Left lung (tissue), 10 donors: ENCODE results near the gene MARVELD1. TPM values are rescaled to one million over a fixed set of nuclear protein-coding genes. Genes with fewer than 3 reads are reported as not detected.

Source experiments
- ATAC-seq: fragments of 200-7000 bp; cut with Tn5 transposase; one replicate; pipeline ENCODE4 v1.9.1; 2020; ENCODE audit warnings: moderate library complexity
- DNase-seq, 4 donors: peaks; one replicate each; pipeline ENCODE4 v3.0.0-alpha.2; 2013 to 2020
- H3K27ac ChIP-seq, 2 donors: fragments of 200-600 bp; sonication (generic) in 1 of 2; one replicate each; pipeline versions ENCODE4 v1.5.0 to v1.8.0; 2020 to 2021
- H3K27me3 ChIP-seq, 2 donors: fragments of 200-600 bp; sonication (generic) in 1 of 2; one replicate each; pipeline versions ENCODE4 v1.5.0 to v1.8.0; 2020 to 2021
- H3K36me3 ChIP-seq, 2 donors: fragments of 200-600 bp; sonication (generic) in 1 of 2; one replicate each; pipeline versions ENCODE4 v1.5.0 to v1.8.0; 2020 to 2021
- H3K4me1 ChIP-seq, 2 donors: fragments of 200-600 bp; one replicate each; pipeline ENCODE4 v1.8.0; 2021
- H3K4me3 ChIP-seq, 2 donors: fragments of 200-600 bp; sonication (generic) in 1 of 2; one replicate each; pipeline versions ENCODE4 v1.5.0 to v1.8.0; 2020 to 2021; ENCODE audit warnings: mild to moderate bottlenecking in 1 of 2
- H3K9me3 ChIP-seq, 2 donors: fragments of 200-600 bp; sonication (generic) in 1 of 2; one replicate each; pipeline versions ENCODE4 v1.5.0 to v1.8.0; 2020 to 2021
- CTCF ChIP-seq, 2 donors: fragments of 200-600 bp; sonication (generic) in 1 of 2; IDR thresholded peaks; one replicate each; pipeline versions ENCODE4 v1.5.0 to v1.8.0; 2021; ENCODE audit warnings: antibody characterized with exemption in 2 of 2
- intact Hi-C, 2 donors: fragments of 100-400 bp; cut with DNase I; formaldehyde crosslinking; loops; one replicate each; pipeline versions ENCODE4 v1.11.2 to v1.14.2; 2022
- polyA plus RNA-seq, 6 donors: library from polyadenylated mRNA; unstranded; fragments of 120-200 nt; gene quantifications; one replicate each; pipeline ENCODE4 v1.2.1, GENCODE V29; 2013; ENCODE audit not compliant: insufficient read length in 6 of 6
- total RNA-seq, 2 donors: library from RNA; stranded (reverse); fragmentation: NEBNext Ultra II Directional; extraction: Animal tissue kit (Norgen Biotek cat#: 25700); gene quantifications; one replicate each; pipeline ENCODE4 v1.2.1, GENCODE V29; 2021
- donor health status: DM: no; HTN: yes; CAD: no.
- donor health status: DM: no; HTN: no; CAD: no.

Gene MARVELD1
- total and polyA plus RNA-seq, 8 donors, result 48.1 to 66.9 (median 57.5) TPM

- TF ChIP-seq CTCF (IDR thresholded peaks at IDR 0.05), result no peak
- Histone ChIP-seq H3K36me3 (peaks cover 0 to 34% of the 10 kb centered on the region in 2 donors), H3K27me3 (no peaks in the 10 kb centered on the region), H3K9me3 (no peaks in the 10 kb centered on the region), H3K27ac (peak within 1 kb of the TSS; percentile 88 to 97), H3K4me3 (peak within 1 kb of the TSS; percentile 94 to 97), H3K4me1 (peaks cover 14 to 25% of the 10 kb centered on the region in 2 donors)
- ATAC-seq, result peak; percentile 95
- intact Hi-C loops, result loop anchor here in 1 of 2 donors (10.0 kb wide), 1 partner anchor 62 kb away; no protein-coding TSS in a partner anchor
- DNase-seq, result peak; percentile 93 to 99 (median 98)
Measured at GRCh38 chr10:97736902-97737769, 23.6 kb downstream of the MARVELD1 start, which contains the start of gene ZFYVE27. ZFYVE27 (plus strand) TSS chr10:97737128; CDS start chr10:97738478, 1,350 bp downstream.

GRCh38 chr10:97737770-97738265 lies 24.3 kb downstream of the MARVELD1 start:
- intact Hi-C loops, result loop anchor here in 1 of 2 donors (10.0 kb wide), 1 partner anchor 63 kb away; no protein-coding TSS in a partner anchor
- no peak for DNase-seq
- TF ChIP-seq CTCF (IDR thresholded peaks at IDR 0.05), result no peak
- Histone ChIP-seq H3K27me3 (no peaks in the 10 kb centered on the region), H3K9me3 (no peaks in the 10 kb centered on the region), H3K4me1 (peaks cover 14 to 28% of the 10 kb centered on the region in 2 donors), H3K4me3 (peak overlapping the region; percentile 94 to 97), H3K27ac (peak overlapping the region in 1 of 2 donors; percentile 97), H3K36me3 (peaks cover 0 to 40% of the 10 kb centered on the region in 2 donors)
- peak; percentile 31 for ATAC-seq

GRCh38 chr10:97738616-97739015 lies 25.1 kb downstream of the MARVELD1 start:
- no peaks in the 10 kb centered on the region for H3K27me3 ChIP-seq
- ATAC-seq (no peak), DNase-seq (no peak)
- H3K4me3 ChIP-seq, result no peak overlapping the region
- peaks cover 14 to 28% of the 10 kb centered on the region in 2 donors for H3K4me1 ChIP-seq
- no peak overlapping the region for H3K27ac ChIP-seq
- no peaks in the 10 kb centered on the region for H3K9me3 ChIP-seq
- H3K36me3 ChIP-seq, result peaks cover 0 to 48% of the 10 kb centered on the region in 2 donors
- TF ChIP-seq CTCF (IDR thresholded peaks at IDR 0.05), result no peak
- intact Hi-C loops, result loop anchor here in 1 of 2 donors (10.0 kb wide), 1 partner anchor 64 kb away; no protein-coding TSS in a partner anchor

GRCh38 chr10:97740613-97741012 lies 27.1 kb downstream of the MARVELD1 start:
- Histone ChIP-seq H3K4me3 (no peak overlapping the region), H3K36me3 (peaks cover 0 to 67% of the 10 kb centered on the region in 2 donors), H3K4me1 (peaks cover 14 to 28% of the 10 kb centered on the region in 2 donors), H3K27me3 (no peaks in the 10 kb centered on the region), H3K9me3 (no peaks in the 10 kb centered on the region), H3K27ac (no peak overlapping the region)
- intact Hi-C loops, result no loop called here
- DNase-seq, result no peak
- ATAC-seq, result no peak
- no peak for TF ChIP-seq CTCF (IDR thresholded peaks at IDR 0.05)
